Tibial artery (tissue), 4 donors: ENCODE measurements around the gene MPRIP.

ENCODE experiments used
- DNase-seq, 2 donors: peaks; one replicate each; pipeline ENCODE4 v3.0.0-alpha.2; 2019
- H3K27ac ChIP-seq, 2 donors: fragments of 200-600 bp; sonication (generic) in 1 of 2; 1 replicate in 1 of 2; 2 replicates in 1 of 2; pipeline ENCODE4 v1.5.1; 2018 to 2019; ENCODE audit warnings: mild to moderate bottlenecking in 1 of 2
- H3K27me3 ChIP-seq, 2 donors: fragments of 200-600 bp; sonication (generic) in 1 of 2; one replicate each; pipeline versions ENCODE4 v1.5.1 to v1.6.0; 2016 to 2019
- H3K36me3 ChIP-seq, 3 donors: fragments of 200-600 bp; sonication (generic) in 2 of 3; one replicate each; pipeline ENCODE4 v1.5.1; 2016 to 2019; ENCODE audit warnings: mild to moderate bottlenecking in 2 of 3
- H3K4me1 ChIP-seq, 4 donors: fragments of 200-600 bp; sonication (generic) in 2 of 4; 1 replicate in 3 of 4; 2 replicates in 1 of 4; pipeline ENCODE4 v1.5.1; 2016 to 2019
- H3K4me3 ChIP-seq, 2 donors: fragments of 200-600 bp; sonication (generic) in 1 of 2; 1 replicate in 1 of 2; 2 replicates in 1 of 2; pipeline ENCODE4 v1.5.1; 2018 to 2019; ENCODE audit warnings: mild to moderate bottlenecking in 2 of 2
- H3K9me3 ChIP-seq, 3 donors: fragments of 200-600 bp; sonication (generic) in 1 of 3; one replicate each; pipeline ENCODE4 v1.5.1; 2016 to 2019
- intact Hi-C: fragments of 100-400 bp; cut with DNase I; formaldehyde crosslinking; loops from one replicate; pipeline ENCODE4 v1.15.0; 2023; ENCODE audit warnings: low total_unique reads
- TF ChIP-seq, protein P1 (sequence below), 2 experiments: fragments of 200-600 bp in 1 of 2; fragments of 450-650 bp in 1 of 2; IDR thresholded peaks; one replicate each; pipeline ENCODE4 v1.5.1; 2017 to 2019; ENCODE audit warnings: antibody characterized with exemption in 2 of 2, mild to moderate bottlenecking in 1 of 2, moderate library complexity in 1 of 2

Gene MPRIP

DNA sequence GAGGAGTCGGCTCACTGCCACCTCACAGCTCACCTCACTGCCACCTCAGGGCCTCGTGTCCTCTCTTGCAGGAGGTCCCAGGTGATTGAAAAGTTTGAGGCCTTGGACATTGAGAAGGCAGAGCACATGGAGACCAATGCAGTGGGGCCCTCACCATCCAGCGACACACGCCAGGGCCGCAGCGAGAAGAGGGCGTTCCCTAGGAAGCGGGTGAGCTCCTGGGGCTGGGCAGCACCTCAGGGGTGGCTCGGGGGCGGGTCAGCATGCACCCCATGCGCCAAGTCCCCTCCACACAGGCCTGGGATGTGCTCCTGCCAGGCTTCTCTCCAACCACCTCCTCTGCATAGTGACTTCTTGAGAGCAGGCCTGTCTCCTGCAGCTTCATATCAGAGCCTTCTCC lies 100.3 kb downstream of the MPRIP start:
- intact Hi-C loops, result no loop called here
- TF ChIP-seq, protein P1, sequence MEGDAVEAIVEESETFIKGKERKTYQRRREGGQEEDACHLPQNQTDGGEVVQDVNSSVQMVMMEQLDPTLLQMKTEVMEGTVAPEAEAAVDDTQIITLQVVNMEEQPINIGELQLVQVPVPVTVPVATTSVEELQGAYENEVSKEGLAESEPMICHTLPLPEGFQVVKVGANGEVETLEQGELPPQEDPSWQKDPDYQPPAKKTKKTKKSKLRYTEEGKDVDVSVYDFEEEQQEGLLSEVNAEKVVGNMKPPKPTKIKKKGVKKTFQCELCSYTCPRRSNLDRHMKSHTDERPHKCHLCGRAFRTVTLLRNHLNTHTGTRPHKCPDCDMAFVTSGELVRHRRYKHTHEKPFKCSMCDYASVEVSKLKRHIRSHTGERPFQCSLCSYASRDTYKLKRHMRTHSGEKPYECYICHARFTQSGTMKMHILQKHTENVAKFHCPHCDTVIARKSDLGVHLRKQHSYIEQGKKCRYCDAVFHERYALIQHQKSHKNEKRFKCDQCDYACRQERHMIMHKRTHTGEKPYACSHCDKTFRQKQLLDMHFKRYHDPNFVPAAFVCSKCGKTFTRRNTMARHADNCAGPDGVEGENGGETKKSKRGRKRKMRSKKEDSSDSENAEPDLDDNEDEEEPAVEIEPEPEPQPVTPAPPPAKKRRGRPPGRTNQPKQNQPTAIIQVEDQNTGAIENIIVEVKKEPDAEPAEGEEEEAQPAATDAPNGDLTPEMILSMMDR (IDR thresholded peaks at IDR 0.05), result no peak
- Histone ChIP-seq H3K27me3 (no peaks in the 10 kb centered on the region), H3K36me3 (peaks cover 84 to 100% (median 96%) of the 10 kb centered on the region in 3 donors), H3K4me1 (peaks cover 0 to 26% (median 12%) of the 10 kb centered on the region in 4 donors), H3K4me3 (no peak overlapping the region), H3K27ac (peak overlapping the region; percentile 44 to 48), H3K9me3 (no peaks in the 10 kb centered on the region)
- DNase-seq, result no peak

DNA sequence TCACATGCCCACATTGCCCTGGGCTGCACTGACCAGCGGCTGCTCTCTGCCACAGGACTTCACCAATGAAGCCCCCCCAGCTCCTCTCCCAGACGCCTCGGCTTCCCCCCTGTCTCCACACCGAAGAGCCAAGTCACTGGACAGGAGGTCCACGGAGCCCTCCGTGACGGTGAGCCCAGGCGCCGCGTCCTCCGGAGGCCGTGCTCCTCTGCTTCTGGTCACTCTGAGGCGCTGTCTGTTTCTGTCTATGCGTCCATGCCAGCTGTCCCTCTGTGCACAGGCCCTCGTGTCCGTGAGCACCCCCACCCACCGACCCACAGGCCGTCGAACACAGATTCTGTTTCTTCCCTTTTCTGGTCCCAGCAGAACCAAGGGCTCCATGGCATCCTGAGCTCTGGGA lies 101.2 kb downstream of the MPRIP start:
- H3K27me3 ChIP-seq, result no peaks in the 10 kb centered on the region
- TF ChIP-seq, protein P1 (IDR thresholded peaks at IDR 0.05), result no peak
- no peak overlapping the region for H3K27ac ChIP-seq
- no peaks in the 10 kb centered on the region for H3K9me3 ChIP-seq
- intact Hi-C loops, result no loop called here
- H3K4me1 ChIP-seq, result peaks cover 0 to 26% (median 12%) of the 10 kb centered on the region in 4 donors
- DNase-seq, result no peak
- H3K4me3 ChIP-seq, result no peak overlapping the region
- H3K36me3 ChIP-seq, result peaks cover 82 to 100% (median 96%) of the 10 kb centered on the region in 3 donors

DNA sequence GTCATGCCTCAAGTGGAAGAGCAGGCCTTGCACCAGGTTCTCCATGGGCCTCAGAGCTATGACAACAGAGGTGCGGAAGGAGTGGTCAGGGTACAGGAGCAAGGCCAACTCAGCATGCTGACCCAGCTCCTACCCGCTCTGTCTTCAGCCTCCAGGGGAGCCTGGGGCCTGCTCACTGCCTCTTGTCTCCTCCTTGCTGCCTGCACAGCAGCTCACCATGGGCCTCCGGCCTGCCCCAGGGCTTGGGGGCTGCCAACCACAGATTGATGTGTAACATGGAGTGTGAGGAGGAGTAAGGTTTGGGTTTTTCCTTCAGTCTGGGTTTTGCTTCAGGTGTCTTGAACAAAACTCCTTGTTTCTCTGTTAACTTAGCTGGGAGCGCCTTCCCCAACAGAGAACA lies 101.8 kb downstream of the MPRIP start:
- Histone ChIP-seq H3K9me3 (no peaks in the 10 kb centered on the region), H3K36me3 (peaks cover 77 to 100% (median 92%) of the 10 kb centered on the region in 3 donors), H3K27ac (no peak overlapping the region), H3K4me3 (no peak overlapping the region), H3K4me1 (peaks cover 0 to 26% (median 12%) of the 10 kb centered on the region in 4 donors), H3K27me3 (no peaks in the 10 kb centered on the region)
- intact Hi-C loops, result no loop called here
- DNase-seq, result no peak
- TF ChIP-seq, protein P1 (IDR thresholded peaks at IDR 0.05), result no peak

DNA sequence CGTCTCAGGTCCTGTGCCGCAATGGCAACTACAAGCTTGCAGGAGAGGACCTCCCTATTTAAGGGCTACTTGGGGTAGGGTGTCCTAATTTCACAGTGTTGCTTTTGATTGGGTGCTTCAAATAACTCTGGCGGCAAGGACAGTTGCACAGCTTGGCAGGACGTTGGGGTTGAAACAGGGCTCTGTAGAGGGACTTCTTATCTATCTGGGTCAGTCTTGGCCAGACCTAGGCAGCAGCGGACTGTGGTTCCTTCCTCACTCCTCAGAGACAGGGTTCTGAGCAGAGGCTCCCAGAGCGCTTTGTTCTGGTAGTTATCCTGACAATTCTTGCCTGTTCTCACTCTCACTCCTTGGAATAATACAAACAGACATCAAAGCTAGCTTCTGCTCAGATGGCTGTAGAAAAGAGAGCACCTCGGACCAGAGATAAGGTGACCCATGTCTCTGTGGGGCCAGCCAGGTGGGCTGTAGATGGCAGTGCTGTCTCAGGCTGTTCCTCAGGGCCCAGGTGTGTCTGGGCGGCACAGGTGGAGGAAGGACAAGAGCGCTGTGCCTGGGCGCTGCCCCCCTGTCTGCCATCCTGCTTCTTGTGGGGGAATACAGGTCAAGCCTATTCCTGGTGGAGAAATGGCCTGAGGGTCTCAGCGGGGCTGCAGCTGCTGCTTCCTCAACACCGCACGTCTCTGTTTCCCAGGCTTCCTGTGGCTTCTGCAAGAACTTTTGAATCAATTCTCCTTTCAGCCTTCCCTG lies 102.8 kb downstream of the MPRIP start:
- intact Hi-C loops, result no loop called here

DNA sequence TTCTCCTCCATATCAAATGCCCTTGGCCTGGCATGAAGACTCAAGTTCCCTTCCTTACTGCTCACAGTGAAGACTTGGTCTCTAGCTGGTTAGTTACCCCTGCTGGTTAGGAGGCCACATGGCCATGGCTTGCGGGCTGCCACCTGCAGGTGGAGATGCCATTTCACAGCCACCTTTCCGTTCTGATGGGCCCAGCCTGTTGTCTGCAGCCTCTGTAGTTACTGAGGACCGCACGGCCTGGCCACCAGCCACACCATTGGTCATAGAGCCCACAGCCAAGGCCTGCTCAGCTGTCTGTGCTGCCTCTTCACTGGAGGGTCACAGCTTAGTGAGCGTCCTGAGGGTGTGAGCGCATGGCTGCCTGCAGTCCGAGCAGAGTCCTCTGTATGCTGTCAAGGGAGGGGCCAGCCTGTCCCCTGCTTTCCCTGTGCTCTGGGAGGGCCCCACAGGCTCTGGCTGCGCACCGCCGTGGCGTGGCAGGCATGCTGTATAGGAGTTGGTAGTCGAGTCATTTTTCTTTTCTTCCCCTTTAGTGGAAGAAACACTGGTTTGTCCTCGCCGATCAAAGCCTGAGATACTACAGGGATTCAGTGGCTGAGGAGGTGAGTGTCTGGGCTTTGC lies 104.6 kb downstream of the MPRIP start:
- Histone ChIP-seq H3K9me3 (no peaks in the 10 kb centered on the region), H3K4me1 (peaks cover 0 to 15% (median 14%) of the 10 kb centered on the region in 4 donors), H3K27me3 (no peaks in the 10 kb centered on the region), H3K4me3 (no peak overlapping the region), H3K27ac (peak overlapping the region in 1 of 2 donors; percentile 19), H3K36me3 (peaks cover 66 to 93% (median 77%) of the 10 kb centered on the region in 3 donors)
- DNase-seq, result no peak
- TF ChIP-seq, protein P1 (IDR thresholded peaks at IDR 0.05), result no peak
- intact Hi-C loops, result no loop called here

More for the DNA sequence above, 102.8 kb downstream of the MPRIP start:
- TF ChIP-seq, protein P1 (IDR thresholded peaks at IDR 0.05), result no peak
- H3K4me1 ChIP-seq, result peaks cover 0 to 21% (median 9%) of the 10 kb centered on the region in 4 donors
- H3K4me3 ChIP-seq, result no peak overlapping the region
- DNase-seq, result no peak
- H3K27me3 ChIP-seq, result no peaks in the 10 kb centered on the region
- H3K36me3 ChIP-seq, result peaks cover 69 to 97% (median 88%) of the 10 kb centered on the region in 3 donors
- no peak overlapping the region for H3K27ac ChIP-seq
- no peaks in the 10 kb centered on the region for H3K9me3 ChIP-seq
